Activated naive CD4-positive, alpha-beta T cell treated with anti-CD3 and anti-CD28 coated beads, Interleukin-2, amount 50 U/mL, for 24 hours (primary cell): ENCODE data around the gene LINGO1.

Experiments used
- H3K27ac Mint-ChIP-seq: one replicate; pipeline ENCODE4 v1.8.0; 2021; ENCODE audit warnings: mild to moderate bottlenecking, mixed read lengths
- H3K27me3 Mint-ChIP-seq: one replicate; pipeline ENCODE4 v1.8.0; 2021; ENCODE audit warnings: mixed read lengths
- H3K36me3 Mint-ChIP-seq: one replicate; pipeline ENCODE4 v1.8.0; 2021; ENCODE audit warnings: mixed read lengths
- H3K4me1 Mint-ChIP-seq: one replicate; pipeline ENCODE4 v1.8.0; 2021; ENCODE audit warnings: mixed read lengths
- H3K4me3 Mint-ChIP-seq: one replicate; pipeline ENCODE4 v1.8.0; 2021; ENCODE audit warnings: mild to moderate bottlenecking, mixed read lengths
- H3K9me3 Mint-ChIP-seq: one replicate; pipeline ENCODE4 v1.8.0; 2021; ENCODE audit warnings: mixed read lengths

LINGO1 gene

GRCh38 chr15:77603611-77604336 lies 28.9 kb downstream of the LINGO1 start:
- Mint-ChIP-seq H3K4me1 (no peaks in the 10 kb centered on the region), H3K27me3 (no peaks in the 10 kb centered on the region), H3K9me3 (no peaks in the 10 kb centered on the region), H3K27ac (no peak overlapping the region), H3K4me3 (no peak overlapping the region), H3K36me3 (no peaks in the 10 kb centered on the region)

GRCh38 chr15:77602800-77603199 lies 29.9 kb downstream of the LINGO1 start:
- no peak overlapping the region for H3K27ac Mint-ChIP-seq

GRCh38 chr15:77599899-77600298 lies 32.8 kb downstream of the LINGO1 start:
- Mint-ChIP-seq H3K27me3 (no peaks in the 10 kb centered on the region), H3K27ac (no peak overlapping the region), H3K4me1 (no peaks in the 10 kb centered on the region), H3K9me3 (no peaks in the 10 kb centered on the region), H3K4me3 (no peak overlapping the region), H3K36me3 (no peaks in the 10 kb centered on the region)

More at GRCh38 chr15:77602800-77603199, 29.9 kb downstream of the LINGO1 start:
- H3K9me3 Mint-ChIP-seq: no peaks in the 10 kb centered on the region
- no peaks in the 10 kb centered on the region for H3K4me1 Mint-ChIP-seq
- no peak overlapping the region for H3K4me3 Mint-ChIP-seq
- no peaks in the 10 kb centered on the region for H3K27me3 Mint-ChIP-seq
- no peaks in the 10 kb centered on the region for H3K36me3 Mint-ChIP-seq

- no peaks in the 10 kb centered on the region for H3K36me3 Mint-ChIP-seq
These were observed 33.4 kb downstream of the LINGO1 start for GRCh38 chr15:77599357-77599756.

GRCh38 chr15:77598644-77599043 lies 34.1 kb downstream of the LINGO1 start:
- Mint-ChIP-seq H3K36me3 (no peaks in the 10 kb centered on the region), H3K27me3 (no peaks in the 10 kb centered on the region), H3K4me3 (no peak overlapping the region)

More at GRCh38 chr15:77599357-77599756, 33.4 kb downstream of the LINGO1 start:
- Mint-ChIP-seq H3K27me3 (no peaks in the 10 kb centered on the region), H3K9me3 (no peaks in the 10 kb centered on the region), H3K27ac (no peak overlapping the region), H3K4me1 (no peaks in the 10 kb centered on the region), H3K4me3 (no peak overlapping the region)

GRCh38 chr15:77597804-77598453 lies 34.8 kb downstream of the LINGO1 start:
- Mint-ChIP-seq H3K4me3 (no peak overlapping the region), H3K27ac (no peak overlapping the region), H3K9me3 (no peaks in the 10 kb centered on the region), H3K4me1 (no peaks in the 10 kb centered on the region), H3K36me3 (no peaks in the 10 kb centered on the region), H3K27me3 (no peaks in the 10 kb centered on the region)

More at GRCh38 chr15:77598644-77599043, 34.1 kb downstream of the LINGO1 start:
- Mint-ChIP-seq H3K4me1 (no peaks in the 10 kb centered on the region), H3K9me3 (no peaks in the 10 kb centered on the region), H3K27ac (no peak overlapping the region)

GRCh38 chr15:77596821-77597803 lies 35.6 kb downstream of the LINGO1 start:
- Mint-ChIP-seq H3K36me3 (no peaks in the 10 kb centered on the region), H3K27ac (no peak overlapping the region)

GRCh38 chr15:77595231-77595630 lies 37.5 kb downstream of the LINGO1 start:
- Mint-ChIP-seq H3K9me3 (no peaks in the 10 kb centered on the region), H3K27ac (no peak overlapping the region), H3K36me3 (no peaks in the 10 kb centered on the region), H3K27me3 (peaks cover 1% of the 10 kb centered on the region), H3K4me3 (no peak overlapping the region), H3K4me1 (no peaks in the 10 kb centered on the region)

More at GRCh38 chr15:77596821-77597803, 35.6 kb downstream of the LINGO1 start:
- no peaks in the 10 kb centered on the region for H3K4me1 Mint-ChIP-seq
- H3K9me3 Mint-ChIP-seq: no peaks in the 10 kb centered on the region
- no peaks in the 10 kb centered on the region for H3K27me3 Mint-ChIP-seq
- no peak overlapping the region for H3K4me3 Mint-ChIP-seq

GRCh38 chr15:77592758-77593157 lies 40.0 kb downstream of the LINGO1 start:
- Mint-ChIP-seq H3K4me3 (no peak overlapping the region), H3K4me1 (no peaks in the 10 kb centered on the region)

GRCh38 chr15:77591968-77592613 lies 40.6 kb downstream of the LINGO1 start:
- peaks cover 1% of the 10 kb centered on the region for H3K27me3 Mint-ChIP-seq
- no peaks in the 10 kb centered on the region for H3K36me3 Mint-ChIP-seq
- no peak overlapping the region for H3K27ac Mint-ChIP-seq
- H3K9me3 Mint-ChIP-seq: no peaks in the 10 kb centered on the region
- H3K4me3 Mint-ChIP-seq: no peak overlapping the region
- H3K4me1 Mint-ChIP-seq: no peaks in the 10 kb centered on the region

More at GRCh38 chr15:77592758-77593157, 40.0 kb downstream of the LINGO1 start:
- Mint-ChIP-seq H3K9me3 (no peaks in the 10 kb centered on the region), H3K27ac (no peak overlapping the region), H3K27me3 (peaks cover 1% of the 10 kb centered on the region), H3K36me3 (no peaks in the 10 kb centered on the region)

GRCh38 chr15:77589839-77590238 lies 42.9 kb downstream of the LINGO1 start:
- H3K4me1 Mint-ChIP-seq: no peaks in the 10 kb centered on the region
- no peak overlapping the region for H3K27ac Mint-ChIP-seq
- H3K9me3 Mint-ChIP-seq: no peaks in the 10 kb centered on the region
- H3K36me3 Mint-ChIP-seq: no peaks in the 10 kb centered on the region
- H3K27me3 Mint-ChIP-seq: peaks cover 1% of the 10 kb centered on the region
- H3K4me3 Mint-ChIP-seq: no peak overlapping the region

- H3K27me3 Mint-ChIP-seq: peaks cover 1% of the 10 kb centered on the region
- H3K9me3 Mint-ChIP-seq: no peaks in the 10 kb centered on the region
- no peak overlapping the region for H3K4me3 Mint-ChIP-seq
- H3K27ac Mint-ChIP-seq: no peak overlapping the region
- no peaks in the 10 kb centered on the region for H3K4me1 Mint-ChIP-seq
- no peaks in the 10 kb centered on the region for H3K36me3 Mint-ChIP-seq
These were observed 44.6 kb downstream of the LINGO1 start for GRCh38 chr15:77588126-77588525.

- H3K27me3 Mint-ChIP-seq: no peaks in the 10 kb centered on the region
- H3K36me3 Mint-ChIP-seq: no peaks in the 10 kb centered on the region
- no peak overlapping the region for H3K4me3 Mint-ChIP-seq
- no peak overlapping the region for H3K27ac Mint-ChIP-seq
- H3K4me1 Mint-ChIP-seq: no peaks in the 10 kb centered on the region
- no peaks in the 10 kb centered on the region for H3K9me3 Mint-ChIP-seq
These were observed 48.0 kb downstream of the LINGO1 start for GRCh38 chr15:77584691-77585090.

GRCh38 chr15:77584201-77584600 lies 48.5 kb downstream of the LINGO1 start:
- Mint-ChIP-seq H3K4me1 (no peaks in the 10 kb centered on the region), H3K9me3 (no peaks in the 10 kb centered on the region), H3K4me3 (no peak overlapping the region), H3K36me3 (no peaks in the 10 kb centered on the region), H3K27me3 (no peaks in the 10 kb centered on the region), H3K27ac (no peak overlapping the region)

GRCh38 chr15:77582763-77583162 lies 49.9 kb downstream of the LINGO1 start:
- Mint-ChIP-seq H3K36me3 (no peaks in the 10 kb centered on the region), H3K27me3 (no peaks in the 10 kb centered on the region), H3K27ac (no peak overlapping the region), H3K4me1 (no peaks in the 10 kb centered on the region), H3K9me3 (no peaks in the 10 kb centered on the region), H3K4me3 (no peak overlapping the region)
